ENCODE data around the gene ACE. TPM values are rescaled to one million over a fixed set of nuclear protein-coding genes. Genes with fewer than 3 reads are reported as not detected.
A peak's percentile ranks its signal among the peaks of the same experiment; 100 is the strongest.

ACE gene
- total RNA-seq, 6 donors from 2014 or later, result 21.1 to 90.6 (median 65.1) TPM

- no peak for TF ChIP-seq EP300 (IDR thresholded peaks at IDR 0.05)
- no peak for TF ChIP-seq POLR2A (IDR thresholded peaks at IDR 0.05)
- TF ChIP-seq POLR2AphosphoS5 (IDR thresholded peaks at IDR 0.05), result no peak
- TF ChIP-seq CTCF (IDR thresholded peaks at IDR 0.05), result no peak
- no peaks in the 10 kb centered on the region for H3K27me3 ChIP-seq
- WGBS, 2 donors, result 71 to 73% methylated on average over 3 of the region's 3 CpGs
- H3K36me3 ChIP-seq, result no peaks in the 10 kb centered on the region
- peak overlapping the region in 1 of 4 donors; percentile 88 for H3K4me3 ChIP-seq
- peak overlapping the region in 3 of 4 donors; percentile 88 to 97 (median 97) for H3K27ac ChIP-seq
- ATAC-seq (ENCODE audit: low FRiP score in 2 of 2) (no peak), DNase-seq (no peak)
- H3K9me3 ChIP-seq, result no peaks in the 10 kb centered on the region
- H3K4me1 ChIP-seq, result peaks cover 52 to 90% (median 57%) of the 10 kb centered on the region in 4 donors
Observed at GRCh38 chr17:63444457-63444856, 32.4 kb upstream of the ACE start.

GRCh38 chr17:63445065-63445464 lies 31.8 kb upstream of the ACE start:
- TF ChIP-seq EP300 (IDR thresholded peaks at IDR 0.05) (no peak), CTCF (IDR thresholded peaks at IDR 0.05) (no peak)
- no peak for ATAC-seq (ENCODE audit: low FRiP score in 2 of 2)
- WGBS, 2 donors, result 44 to 52% methylated on average over 7 of the region's 7 CpGs
- Histone ChIP-seq H3K4me1 (peaks cover 50 to 87% (median 56%) of the 10 kb centered on the region in 4 donors), H3K36me3 (no peaks in the 10 kb centered on the region), H3K4me3 (peak overlapping the region; percentile 52 to 88 (median 76)), H3K9me3 (no peaks in the 10 kb centered on the region), H3K27ac (peak overlapping the region; percentile 88 to 97 (median 96)), H3K27me3 (no peaks in the 10 kb centered on the region)
- DNase-seq, result no peak

- no peaks in the 10 kb centered on the region for H3K27me3 ChIP-seq
- 1 to 2% methylated on average over 11 to 24 of the region's 24 CpGs for WGBS, 2 donors
- DNase-seq (peak; percentile 65 to 87), ATAC-seq (ENCODE audit: low FRiP score in 2 of 2) (peak in 1 of 2 donors; percentile 5)
- peak overlapping the region; percentile 88 to 97 (median 96) for H3K27ac ChIP-seq
- H3K9me3 ChIP-seq, result no peaks in the 10 kb centered on the region
- H3K36me3 ChIP-seq, result no peaks in the 10 kb centered on the region
- TF ChIP-seq POLR2AphosphoS5 (IDR thresholded peaks at IDR 0.05), result peak in 1 of 2 donors; percentile 38
- TF ChIP-seq CTCF (IDR thresholded peaks at IDR 0.05), result no peak
- peak in 1 of 4 donors; percentile 33 for TF ChIP-seq POLR2A (IDR thresholded peaks at IDR 0.05)
- peaks cover 50 to 87% (median 55%) of the 10 kb centered on the region in 4 donors for H3K4me1 ChIP-seq
- peak overlapping the region; percentile 52 to 88 (median 76) for H3K4me3 ChIP-seq
Observed at GRCh38 chr17:63445571-63445953, 31.3 kb upstream of the ACE start.

- WGBS, 2 donors, result 0% methylated on average over 2 to 5 of the region's 99 CpGs
- no peaks in the 10 kb centered on the region for H3K36me3 ChIP-seq
- ATAC-seq (ENCODE audit: low FRiP score in 2 of 2), result peak; percentile 75 to 93
- peak within 1 kb of the TSS; percentile 52 to 88 (median 76) for H3K4me3 ChIP-seq
- no peaks in the 10 kb centered on the region for H3K9me3 ChIP-seq
- TF ChIP-seq POLR2A (IDR thresholded peaks at IDR 0.05), result peak in 2 of 4 donors; percentile 60 to 75
- TF ChIP-seq EP300 (IDR thresholded peaks at IDR 0.05), result no peak
- TF ChIP-seq POLR2AphosphoS5 (IDR thresholded peaks at IDR 0.05), result peak in 1 of 2 donors; percentile 12
- TF ChIP-seq CTCF (IDR thresholded peaks at IDR 0.05), result peak; percentile 47 to 88 (median 66)
- H3K27me3 ChIP-seq, result no peaks in the 10 kb centered on the region
- peaks cover 47 to 83% (median 51%) of the 10 kb centered on the region in 4 donors for H3K4me1 ChIP-seq
- peak within 1 kb of the TSS; percentile 88 to 97 (median 96) for H3K27ac ChIP-seq
- DNase-seq, result peak; percentile 81 to 98
Observed at GRCh38 chr17:63445954-63446752, 30.7 kb upstream of the ACE start, which contains the start of gene CYB561. Gene CYB561, minus strand, starts transcription at chr17:63446306. Its CDS starts 8,759 bp downstream, at chr17:63437547.
